H1 (cell line): ENCODE measurements around the gene DTWD2. TPM values are rescaled to one million over a fixed set of nuclear protein-coding genes. Genes with fewer than 3 reads are reported as not detected.

Experiments used
- CHD2 ChIP-seq: IDR thresholded peaks from 2 replicates; pipeline ENCODE4 v1.6.1; 2012; ENCODE audit warnings: low read length, improper control_type of control experiment
- FOSL1 ChIP-seq: IDR thresholded peaks from 2 replicates; pipeline ENCODE4 v1.6.1; 2011; ENCODE audit warnings: mild to moderate bottlenecking, low read depth, low read length, moderate library complexity; ENCODE audit not compliant: insufficient read depth
- GABPA ChIP-seq: IDR thresholded peaks from 2 replicates; pipeline ENCODE4 v1.6.1; 2011; ENCODE audit warnings: mild to moderate bottlenecking, low read length, moderate library complexity, borderline replicate concordance; ENCODE audit not compliant: insufficient read depth
- HDAC2 ChIP-seq, 2 experiments: fragments of 300-600 bp in 1 of 2; sonication (generic) in 1 of 2; IDR thresholded peaks; 2 replicates each; pipeline ENCODE4 v1.6.1; 2011 to 2012; ENCODE audit warnings: low read depth in 2 of 2, low read length in 2 of 2, mild to moderate bottlenecking in 2 of 2, moderate library complexity in 2 of 2, borderline replicate concordance in 1 of 2, inconsistent platforms in 1 of 2
- POLR2AphosphoS5 ChIP-seq: IDR thresholded peaks from 2 replicates; pipeline ENCODE4 v1.6.1; 2011; ENCODE audit warnings: low read depth, low read length
- SIX5 ChIP-seq: IDR thresholded peaks from 2 replicates; pipeline ENCODE4 v1.6.1; 2011; ENCODE audit warnings: mild to moderate bottlenecking, low read depth, low read length
- SUZ12 ChIP-seq: fragments of 200-600 bp; sonication (generic); IDR thresholded peaks from 2 replicates; pipeline ENCODE4 v1.6.1; 2012; ENCODE audit warnings: mild to moderate bottlenecking, inconsistent platforms, low read length, moderate library complexity, mixed read lengths
- polyA plus RNA-seq, 7 experiments: library from polyadenylated mRNA; depleted of rRNA in 3 of 7; stranded (reverse) in 5 of 7; unstranded in 2 of 7; fragments of >200 nt in 5 of 7; fragments of 200-250 nt in 2 of 7; gene quantifications; 1 replicate in 5 of 7; 2 replicates in 1 of 7; 4 replicates in 1 of 7; pipeline versions ENCODE4 v1.2.1 to v1.2.3, GENCODE V29; 2011 to 2013; ENCODE audit warnings: missing spikeins in 2 of 7, mixed read lengths in 2 of 7
- total RNA-seq: library from RNA; stranded (reverse); fragmentation: NEBNext Ultra II Directional; extraction: Animal tissue kit (Norgen Biotek cat#: 25700); gene quantifications from 2 replicates; pipeline ENCODE4 v1.2.1, GENCODE V29; 2021
- TF ChIP-seq, protein P1 (sequence below): IDR thresholded peaks from 2 replicates; pipeline ENCODE4 v1.6.1; 2012; ENCODE audit warnings: inconsistent platforms

The DTWD2 gene
- total and polyA plus RNA-seq, 2 of the 8 experiments (the other 6 are each of a cell fraction or from before 2014, with no cell fraction given) = 4.3 to 17.1 TPM

- TF ChIP-seq FOSL1 = 0 out of 2 replicates have a peak, but pooled peaks have one; percentile 19
- 0 out of 2 replicates have a peak, but pooled peaks have one; percentile 58 for TF ChIP-seq GABPA
- TF ChIP-seq SUZ12 = no peak
- 0 out of 4 replicates have a peak, but pooled peaks have one; percentile 45 to 78 for TF ChIP-seq HDAC2 (IDR thresholded peaks at IDR 0.05; ENCODE audit: borderline replicate concordance in 1 of 2, low read depth in 2 of 2, low read length in 2 of 2)
- TF ChIP-seq, protein P1, sequence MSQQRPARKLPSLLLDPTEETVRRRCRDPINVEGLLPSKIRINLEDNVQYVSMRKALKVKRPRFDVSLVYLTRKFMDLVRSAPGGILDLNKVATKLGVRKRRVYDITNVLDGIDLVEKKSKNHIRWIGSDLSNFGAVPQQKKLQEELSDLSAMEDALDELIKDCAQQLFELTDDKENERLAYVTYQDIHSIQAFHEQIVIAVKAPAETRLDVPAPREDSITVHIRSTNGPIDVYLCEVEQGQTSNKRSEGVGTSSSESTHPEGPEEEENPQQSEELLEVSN = no peak
- TF ChIP-seq SIX5 = no peak
- TF ChIP-seq POLR2AphosphoS5 = peak; percentile 67
- no peak; the same call in 1 of the 2 replicates for TF ChIP-seq CHD2
These were observed at the start of gene DTWD2 (continued) for GRCh38 chr5:118987988-118988865.
